GM21360 (cell line): ENCODE data around the gene PPP1R12B.
"Not testable (repeated sequence)": the region's sequence is repeated elsewhere in the genome, so short reads cannot be mapped to it uniquely, and the experiment has no call there.

ENCODE experiments used
- ATAC-seq: cut with Tn5 transposase; IDR thresholded peaks from one replicate; pipeline ENCODE4 v1.9.1; 2021; ENCODE audit warnings: mild to moderate bottlenecking, moderate library complexity; ENCODE audit not compliant: unreplicated experiment

Gene PPP1R12B

GRCh38 chr1:202578001-202578504, 229.6 kb downstream of the PPP1R12B start:
- no peak for ATAC-seq

- no peak for ATAC-seq
Observed at GRCh38 chr1:202578565-202578964, 230.1 kb downstream of the PPP1R12B start.

DNA sequence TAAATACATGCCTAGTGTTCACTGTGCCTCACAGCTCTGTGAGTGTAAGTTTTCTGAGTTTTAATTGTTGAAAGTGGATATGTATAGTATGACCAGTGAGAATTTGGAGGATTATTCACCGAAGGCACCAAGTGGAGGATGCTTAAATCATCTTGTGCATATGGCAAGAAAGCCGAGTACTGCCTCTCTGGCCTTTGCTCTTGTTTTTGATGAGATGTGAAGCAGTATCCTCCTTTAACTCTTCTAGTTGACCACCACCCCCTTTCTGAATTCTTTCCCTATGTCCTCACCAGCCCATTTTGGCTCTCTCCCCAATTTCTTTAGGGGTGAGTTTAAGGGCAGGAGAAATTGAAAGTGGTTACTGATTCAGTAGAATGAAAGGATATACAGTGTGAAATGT, 231.3 kb downstream of the PPP1R12B start:
- no peak for ATAC-seq

DNA sequence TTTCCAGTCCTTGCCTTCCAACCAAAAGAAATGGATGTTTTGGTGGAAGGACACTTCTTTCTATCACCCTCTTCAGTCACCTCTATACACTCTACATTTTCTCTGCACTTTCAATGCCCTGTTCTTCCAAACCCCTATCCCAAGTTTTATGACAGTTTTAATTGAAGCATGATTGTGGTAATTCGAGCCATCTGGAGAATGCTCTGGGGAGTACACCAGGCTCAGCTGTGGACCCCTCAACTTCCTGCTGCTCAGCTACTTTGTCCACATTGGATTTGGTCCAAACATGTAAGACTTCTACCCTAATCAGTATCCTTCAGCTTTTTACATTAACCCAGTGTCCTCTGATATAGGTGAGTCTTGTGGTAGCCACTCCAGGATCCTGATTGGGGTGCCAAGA, 232.1 kb downstream of the PPP1R12B start:
- ATAC-seq, result no peak

DNA sequence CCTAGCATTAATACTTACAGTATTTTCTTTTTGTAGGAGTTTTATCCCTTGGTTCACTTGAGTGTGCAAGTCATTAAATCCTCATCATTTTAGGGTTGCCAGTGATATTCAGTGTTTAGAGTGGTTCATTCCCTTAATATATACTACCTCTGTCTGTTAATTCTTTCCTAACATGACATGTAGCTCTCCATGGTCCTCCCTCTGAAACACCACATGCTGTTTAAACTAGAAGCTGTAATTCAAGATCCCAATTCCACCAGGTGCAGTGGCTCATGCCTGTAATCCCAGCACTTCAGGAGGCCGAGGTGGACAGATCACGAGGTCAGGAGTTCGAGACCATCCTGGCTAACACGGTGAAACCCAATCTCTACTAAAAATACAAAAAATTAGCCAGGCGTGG, 233.9 kb downstream of the PPP1R12B start:
- not testable (repeated sequence) for ATAC-seq

DNA sequence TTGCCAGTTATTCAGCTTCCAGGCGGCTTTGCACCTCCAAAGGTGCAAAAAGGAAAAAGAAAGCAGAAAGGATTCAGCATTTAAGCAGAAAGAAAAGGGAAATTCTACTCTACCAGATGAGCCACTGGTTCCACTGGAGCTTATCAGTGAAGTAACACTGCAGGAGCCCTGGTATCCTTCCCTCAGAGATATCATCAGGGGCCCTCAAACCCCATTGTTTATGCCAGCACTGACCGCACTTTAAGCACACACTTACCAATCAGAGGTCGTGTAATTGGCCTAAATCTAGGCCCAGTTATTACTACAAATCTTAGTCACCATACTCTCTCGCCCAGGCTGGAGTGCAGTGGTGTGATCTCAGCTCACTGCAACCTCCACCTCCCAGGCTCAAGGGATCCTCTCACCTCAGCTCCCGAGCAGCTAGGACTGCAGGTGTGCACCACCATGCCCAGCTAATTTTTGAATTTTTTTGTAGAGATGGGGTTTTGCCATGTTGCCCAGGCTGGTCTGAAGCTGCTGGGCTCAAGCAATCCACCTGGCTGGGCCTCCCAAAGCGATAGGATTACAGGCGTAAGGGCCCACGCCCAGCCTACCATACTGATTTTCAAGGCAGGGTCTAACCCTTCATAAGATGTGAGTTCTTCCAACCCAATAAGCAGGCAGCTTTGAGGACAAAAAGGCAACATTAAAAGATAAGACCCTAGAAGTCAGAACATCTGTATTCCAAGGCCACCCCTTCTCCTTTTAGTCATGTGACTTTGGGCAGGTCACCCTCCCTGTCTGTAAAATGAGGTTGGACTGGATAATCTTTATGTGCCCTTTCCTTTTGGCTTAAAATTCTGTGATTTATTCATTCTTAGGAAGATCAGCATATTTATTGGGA, 236.4 kb downstream of the PPP1R12B start:
- no peak for ATAC-seq

DNA sequence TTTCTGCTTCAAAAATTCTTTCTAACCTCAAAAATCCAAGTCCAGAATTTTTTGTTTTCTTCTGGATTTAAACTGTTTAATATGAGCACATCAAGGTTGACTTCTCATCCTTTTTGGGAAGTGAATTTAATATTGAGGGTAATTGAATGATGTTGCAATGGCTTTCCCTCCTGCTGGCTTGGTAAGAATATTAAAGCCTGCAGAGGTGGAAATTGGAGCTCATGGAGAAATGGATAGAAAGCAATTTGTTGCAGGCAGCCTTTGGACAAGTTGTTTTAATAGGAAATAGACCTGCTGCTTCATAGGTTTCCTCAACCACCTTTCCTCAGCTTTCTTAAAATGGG, 237.1 kb downstream of the PPP1R12B start:
- no peak for ATAC-seq

GRCh38 chr1:202586018-202586821, 237.7 kb downstream of the PPP1R12B start:
- no peak for ATAC-seq

DNA sequence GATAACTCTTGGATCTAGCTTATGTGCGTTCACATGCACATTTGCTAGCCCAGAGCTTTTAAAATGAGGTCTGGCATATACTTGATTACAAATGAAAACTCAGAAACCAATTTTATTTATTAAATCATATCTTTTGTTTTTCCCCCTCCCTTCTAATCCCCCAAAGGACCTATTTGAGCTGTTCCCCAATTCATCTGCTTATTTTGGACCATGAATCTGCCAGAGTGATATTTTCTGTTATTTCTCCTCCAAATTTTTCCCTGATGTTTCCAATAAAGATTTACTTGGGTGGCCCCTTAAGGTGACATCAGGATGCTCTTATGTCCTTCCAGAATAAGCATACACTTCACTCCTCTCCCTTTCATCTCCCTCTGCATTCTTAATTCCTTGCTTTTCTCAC, 238.4 kb downstream of the PPP1R12B start:
- no peak for ATAC-seq

GRCh38 chr1:202587859-202588485, 239.5 kb downstream of the PPP1R12B start:
- ATAC-seq, result no peak

- no peak for ATAC-seq
Observed at GRCh38 chr1:202588503-202589189, 240.1 kb downstream of the PPP1R12B start.

GRCh38 chr1:202589190-202589930, 240.9 kb downstream of the PPP1R12B start:
- no peak for ATAC-seq

DNA sequence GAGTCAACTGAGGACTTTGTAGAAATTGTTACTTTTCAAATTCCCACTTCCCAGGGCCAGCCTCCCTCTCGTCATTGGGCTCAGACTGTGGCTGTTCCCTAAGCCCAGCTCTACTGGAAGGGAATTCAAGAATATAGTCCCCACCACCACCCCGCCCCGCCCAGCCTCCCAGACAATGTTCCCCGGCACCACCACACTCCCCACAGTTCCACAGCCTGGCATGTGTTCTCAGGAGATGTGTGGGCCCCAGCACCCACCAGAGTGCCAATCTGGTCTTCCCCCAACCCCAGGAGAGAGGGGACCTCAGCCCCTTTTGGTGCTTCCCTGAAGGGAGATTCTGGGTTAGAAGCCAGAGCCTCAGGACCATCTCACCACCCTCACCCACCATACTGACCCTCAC, 241.6 kb downstream of the PPP1R12B start:
- no peak for ATAC-seq

- no peak for ATAC-seq
Observed at GRCh38 chr1:202590975-202591411, 242.5 kb downstream of the PPP1R12B start.

GRCh38 chr1:202591515-202591914, 243.0 kb downstream of the PPP1R12B start:
- ATAC-seq, result no peak

DNA sequence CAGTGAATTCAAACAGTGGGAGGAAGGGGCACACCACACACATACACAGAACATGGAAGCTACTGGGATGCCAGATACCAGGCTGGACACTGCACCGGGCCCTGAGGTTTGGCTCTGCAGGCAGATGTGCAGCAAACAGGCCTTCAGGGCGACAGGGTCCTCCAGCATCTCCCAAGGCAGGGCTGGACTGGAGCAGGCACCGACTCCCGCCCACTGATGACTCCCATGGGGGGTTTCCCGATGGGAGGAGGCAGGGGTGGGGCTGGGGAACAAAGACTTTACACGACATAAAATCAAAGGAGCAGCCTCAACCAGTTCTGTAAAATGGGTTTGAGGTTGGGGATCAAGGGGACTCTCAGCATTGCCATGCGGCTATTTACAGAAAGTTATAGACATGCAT, 243.6 kb downstream of the PPP1R12B start:
- no peak for ATAC-seq

GRCh38 chr1:202593845-202594244, 245.3 kb downstream of the PPP1R12B start:
- ATAC-seq, result no peak

DNA sequence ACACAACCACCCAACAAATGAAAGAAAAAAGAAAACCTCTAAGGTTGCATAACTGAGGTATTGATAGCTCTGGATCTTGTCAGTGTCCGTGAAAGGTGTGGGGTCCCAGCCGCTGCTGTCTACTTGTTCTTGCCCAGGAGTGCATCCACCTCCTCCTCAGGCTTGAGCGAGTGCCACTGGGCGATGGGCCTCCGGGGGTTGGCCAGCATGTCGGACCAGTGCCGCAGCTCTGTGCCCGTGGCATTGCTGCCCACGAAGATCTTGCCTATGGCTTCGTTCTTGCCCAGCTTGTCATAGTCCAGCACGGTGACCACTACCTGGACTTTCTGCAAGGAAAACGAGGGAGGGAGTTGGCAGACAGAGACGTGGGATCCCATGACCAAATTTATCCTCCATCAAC, 248.1 kb downstream of the PPP1R12B start:
- no peak for ATAC-seq

DNA sequence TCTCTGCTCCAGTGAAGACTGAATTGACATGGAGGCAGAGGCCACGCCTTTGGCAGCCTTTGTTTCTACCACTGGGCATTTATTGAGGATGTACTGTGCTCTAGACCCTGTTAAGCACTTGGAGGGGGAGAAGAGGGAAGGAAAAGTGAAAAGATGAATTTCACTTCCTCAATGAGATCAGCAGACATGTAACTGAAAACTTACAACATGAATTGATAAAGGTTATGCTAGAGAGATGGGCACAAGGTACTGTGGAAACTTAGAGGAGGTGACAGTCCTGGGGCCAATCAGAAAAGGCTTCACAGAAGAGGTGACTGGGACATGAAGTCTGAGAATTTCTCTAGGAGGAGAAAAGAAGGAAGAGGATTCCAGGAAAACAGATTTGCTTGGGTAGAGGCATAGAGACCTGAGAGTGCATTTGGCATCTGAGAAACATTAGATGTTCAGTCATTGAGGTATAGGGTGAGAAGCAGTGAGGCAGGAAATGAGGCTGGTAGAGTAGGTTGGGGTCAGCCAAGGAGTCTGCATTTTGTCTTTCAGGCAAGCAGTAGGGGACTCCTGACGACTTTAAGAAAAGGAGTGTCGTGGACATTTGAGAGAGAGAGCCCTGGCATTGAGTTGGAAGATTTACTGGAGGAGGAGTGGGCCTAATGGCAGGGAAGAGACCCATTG, 248.7 kb downstream of the PPP1R12B start:
- no peak for ATAC-seq
